Measurements from ENCODE around the gene DEPDC4. TPM values are rescaled to one million over a fixed set of nuclear protein-coding genes. Genes with fewer than 3 reads are reported as not detected.
"Not testable (repeated sequence)": the region's sequence is repeated elsewhere in the genome, so short reads cannot be mapped to it uniquely, and the experiment has no call there.

Gene DEPDC4
- polyA plus RNA-seq, 4 donors: 1.9 to 7.7 (median 6.9) TPM

- DNase-seq (ENCODE audit: low read depth in 4 of 4, low spot score in 3 of 4): no peak
Measured at GRCh38 chr12:100265732-100266584, 921 bp downstream of the DEPDC4 start.

- not testable (repeated sequence) for DNase-seq (ENCODE audit: low read depth in 4 of 4, low spot score in 3 of 4)
Measured at GRCh38 chr12:100265107-100265506, 1.8 kb downstream of the DEPDC4 start.

GRCh38 chr12:100263131-100263530 lies 3.7 kb downstream of the DEPDC4 start:
- DNase-seq (ENCODE audit: low read depth in 4 of 4, low spot score in 3 of 4): no peak

- DNase-seq (ENCODE audit: low read depth in 4 of 4, low spot score in 3 of 4): no peak
Measured at GRCh38 chr12:100258127-100258526, 8.8 kb downstream of the DEPDC4 start.

GRCh38 chr12:100254876-100255275 lies 12.0 kb downstream of the DEPDC4 start:
- no peak for DNase-seq (ENCODE audit: low read depth in 4 of 4, low spot score in 3 of 4)

GRCh38 chr12:100253437-100253836 lies 13.4 kb downstream of the DEPDC4 start:
- DNase-seq (ENCODE audit: low read depth in 4 of 4, low spot score in 3 of 4): no peak

- DNase-seq (ENCODE audit: low read depth in 4 of 4, low spot score in 3 of 4): peak in 3 of 4 donors; percentile 22 to 56 (median 47)
Measured at GRCh38 chr12:100251917-100252316, 15.0 kb downstream of the DEPDC4 start.

- no peak for DNase-seq (ENCODE audit: low read depth in 4 of 4, low spot score in 3 of 4)
Measured at GRCh38 chr12:100249941-100250340, 16.9 kb downstream of the DEPDC4 start.

GRCh38 chr12:100248886-100249285 lies 18.0 kb downstream of the DEPDC4 start:
- DNase-seq (ENCODE audit: low read depth in 4 of 4, low spot score in 3 of 4): no peak

GRCh38 chr12:100247765-100248164 lies 19.1 kb downstream of the DEPDC4 start:
- no peak for DNase-seq (ENCODE audit: low read depth in 4 of 4, low spot score in 3 of 4)

GRCh38 chr12:100243137-100243536 lies 23.7 kb downstream of the DEPDC4 start:
- DNase-seq (ENCODE audit: low read depth in 4 of 4, low spot score in 3 of 4): no peak

GRCh38 chr12:100239589-100239988 lies 27.3 kb downstream of the DEPDC4 start:
- DNase-seq (ENCODE audit: low read depth in 4 of 4, low spot score in 3 of 4): no peak

GRCh38 chr12:100238801-100239200 lies 28.1 kb downstream of the DEPDC4 start:
- no peak for DNase-seq (ENCODE audit: low read depth in 4 of 4, low spot score in 3 of 4)

- DNase-seq (ENCODE audit: low read depth in 4 of 4, low spot score in 3 of 4): peak; percentile 14 to 31 (median 21)
Measured at GRCh38 chr12:100234591-100235304, 32.1 kb downstream of the DEPDC4 start.

- no peak for DNase-seq (ENCODE audit: low read depth in 4 of 4, low spot score in 3 of 4)
Measured at GRCh38 chr12:100234166-100234565, 32.7 kb downstream of the DEPDC4 start.

GRCh38 chr12:100231873-100232272 lies 35.0 kb downstream of the DEPDC4 start:
- not testable (repeated sequence) for DNase-seq (ENCODE audit: low read depth in 4 of 4, low spot score in 3 of 4)

- DNase-seq (ENCODE audit: low read depth in 4 of 4, low spot score in 3 of 4): no peak
Measured at GRCh38 chr12:100229876-100230275, 37.0 kb downstream of the DEPDC4 start.

GRCh38 chr12:100229036-100229635 lies 37.7 kb downstream of the DEPDC4 start:
- DNase-seq (ENCODE audit: low read depth in 4 of 4, low spot score in 3 of 4): no peak

GRCh38 chr12:100225491-100225890 lies 41.4 kb downstream of the DEPDC4 start:
- no peak for DNase-seq (ENCODE audit: low read depth in 4 of 4, low spot score in 3 of 4)

- not testable (repeated sequence) for DNase-seq (ENCODE audit: low read depth in 4 of 4, low spot score in 3 of 4)
Measured at GRCh38 chr12:100222173-100222572, 44.7 kb downstream of the DEPDC4 start.

- DNase-seq (ENCODE audit: low read depth in 4 of 4, low spot score in 3 of 4): no peak
Measured at GRCh38 chr12:100221523-100221922, 45.4 kb downstream of the DEPDC4 start.

Measured in left renal pelvis (tissue), 4 donors.